ELF-1 (cell line): ENCODE measurements around the gene CEPT1.
"Not testable (repeated sequence)": the region's sequence is repeated elsewhere in the genome, so short reads cannot be mapped to it uniquely, and the experiment has no call there.

Source experiments
- DNase-seq: peaks from one replicate; pipeline ENCODE4 v3.0.0-alpha.2; 2016; ENCODE audit warnings: low read depth, low spot score

Gene CEPT1

GRCh38 chr1:111208921-111209320 lies 68.9 kb downstream of the CEPT1 start:
- no peak for DNase-seq

- DNase-seq, result no peak
Observed at GRCh38 chr1:111209622-111210021, 69.6 kb downstream of the CEPT1 start.

GRCh38 chr1:111211921-111212320 lies 71.9 kb downstream of the CEPT1 start:
- no peak for DNase-seq

DNA sequence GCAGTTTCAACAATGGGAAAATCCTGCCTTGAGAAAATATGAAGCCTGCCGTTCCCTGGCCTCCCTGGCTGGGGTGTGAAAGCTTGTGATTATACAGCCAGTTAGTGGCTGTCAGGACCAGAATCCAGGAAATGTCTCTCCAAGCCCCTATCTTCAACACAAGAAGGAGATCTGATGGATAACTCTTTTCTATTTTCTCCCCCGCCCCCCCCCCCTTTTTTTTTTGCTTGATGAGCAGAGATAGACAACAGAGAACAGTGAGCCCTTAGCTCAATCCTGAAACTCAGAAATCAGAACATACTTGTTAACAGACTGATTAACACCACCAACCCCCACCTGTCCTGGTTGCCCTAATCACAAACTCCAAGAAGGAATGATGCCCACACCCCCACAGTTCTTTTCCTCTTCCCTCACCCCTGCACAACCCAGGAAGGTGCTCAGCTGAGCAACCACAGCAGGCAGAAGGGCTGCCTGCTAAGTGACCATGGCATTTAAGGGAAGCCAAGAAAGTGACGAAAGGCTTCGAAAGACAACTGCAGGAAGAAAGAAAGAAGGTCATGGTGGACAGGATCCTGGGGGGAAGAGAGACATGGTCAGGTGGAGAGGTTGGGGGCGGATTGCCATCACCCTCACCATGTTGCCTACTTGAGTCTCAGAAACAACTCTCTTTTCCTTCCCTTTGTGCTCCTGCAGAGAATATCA lies 72.8 kb downstream of the CEPT1 start:
- no peak for DNase-seq

GRCh38 chr1:111213412-111213811 lies 73.4 kb downstream of the CEPT1 start:
- DNase-seq, result no peak

DNA sequence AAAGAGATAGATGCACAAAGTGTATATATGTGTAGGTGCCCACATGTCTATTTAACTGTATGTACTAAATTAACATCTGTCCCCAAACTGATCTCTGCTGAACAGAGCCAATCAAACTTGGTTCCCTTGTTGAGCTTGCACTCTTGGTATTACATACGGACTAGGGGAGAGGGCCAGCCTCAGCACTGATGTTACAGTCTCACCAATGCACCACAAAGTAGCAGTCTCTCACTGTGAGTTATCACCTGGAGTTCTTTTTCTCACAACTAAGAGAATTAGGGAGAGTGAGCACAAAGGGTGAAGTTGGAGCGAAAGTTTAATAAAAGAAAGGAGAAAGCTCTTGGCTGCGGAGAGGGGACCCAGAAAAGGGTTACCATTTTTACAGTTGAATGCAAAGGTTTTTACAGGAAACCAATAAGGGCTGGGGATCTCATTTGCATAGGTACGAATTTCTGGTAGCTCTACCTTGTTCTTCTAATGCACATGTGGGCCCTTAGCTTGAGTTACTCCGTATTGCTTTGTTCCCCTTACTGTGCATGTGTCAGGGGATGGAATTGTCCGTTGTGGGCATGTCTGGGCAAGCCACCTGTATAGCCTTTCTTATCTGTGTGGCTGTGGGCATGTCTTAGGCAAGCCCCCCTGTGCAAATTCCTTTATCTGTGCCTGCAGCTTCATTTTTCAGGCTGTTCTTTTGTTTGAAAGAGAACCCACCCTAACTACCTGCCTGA lies 74.2 kb downstream of the CEPT1 start:
- peak; percentile 75 for DNase-seq

DNA sequence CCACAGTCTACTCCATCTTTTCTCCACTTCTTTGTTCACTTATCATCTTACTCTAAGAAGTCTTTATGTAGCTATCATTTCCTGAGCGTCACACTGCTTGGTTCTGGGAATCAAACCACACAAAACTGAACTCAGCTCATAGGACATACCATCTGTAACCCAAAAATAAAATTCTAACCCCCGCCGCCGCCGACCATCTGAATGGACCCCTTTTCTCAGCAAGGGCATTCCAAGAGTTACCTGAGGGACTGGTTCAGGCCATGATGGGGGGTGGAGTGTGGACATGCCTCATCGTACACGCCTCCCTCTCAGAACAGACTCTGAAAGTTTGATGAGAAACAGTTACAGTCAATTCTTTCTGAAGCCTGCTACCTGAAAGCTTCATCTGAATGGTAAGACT lies 74.9 kb downstream of the CEPT1 start:
- DNase-seq, result no peak

DNA sequence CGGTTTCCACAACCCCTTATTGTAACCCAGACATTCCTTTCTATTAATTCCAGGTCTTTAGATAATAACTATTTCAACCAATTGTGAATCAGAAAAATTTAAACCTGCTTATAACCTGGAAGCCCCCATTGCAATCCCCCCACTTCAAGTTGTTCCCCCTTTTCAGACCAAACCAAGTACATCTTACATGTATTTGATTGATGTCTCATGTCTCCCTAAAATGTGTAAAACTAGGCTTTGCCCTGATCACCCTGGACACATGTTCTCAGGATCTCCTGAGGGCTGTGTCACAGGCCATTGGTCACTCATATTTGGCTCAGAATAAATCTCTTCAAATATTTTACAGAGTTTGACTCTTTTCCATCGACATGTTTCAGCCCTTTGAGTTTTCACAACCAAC lies 75.3 kb downstream of the CEPT1 start:
- not testable (repeated sequence) for DNase-seq

DNA sequence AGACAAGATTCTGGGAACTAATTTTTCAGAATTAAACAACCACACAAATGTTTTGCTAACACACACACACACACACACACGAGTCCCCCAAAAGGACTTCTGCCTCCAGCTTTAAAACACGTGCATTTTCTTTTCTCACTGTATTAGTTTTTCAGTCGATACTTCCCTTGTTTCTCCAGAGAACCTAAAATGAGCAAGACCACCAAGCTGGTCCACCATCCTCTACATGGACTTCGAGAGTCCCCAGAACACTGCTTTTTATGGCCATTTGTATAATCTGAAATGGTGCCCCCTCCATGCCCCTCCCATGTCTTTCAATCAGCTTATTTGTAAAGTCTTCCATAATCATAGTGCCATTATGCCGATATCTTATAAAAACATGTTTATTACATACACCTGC lies 76.7 kb downstream of the CEPT1 start:
- DNase-seq, result no peak

GRCh38 chr1:111217183-111217910 lies 77.3 kb downstream of the CEPT1 start:
- no peak for DNase-seq

GRCh38 chr1:111218701-111219556 lies 78.9 kb downstream of the CEPT1 start:
- no peak for DNase-seq

DNA sequence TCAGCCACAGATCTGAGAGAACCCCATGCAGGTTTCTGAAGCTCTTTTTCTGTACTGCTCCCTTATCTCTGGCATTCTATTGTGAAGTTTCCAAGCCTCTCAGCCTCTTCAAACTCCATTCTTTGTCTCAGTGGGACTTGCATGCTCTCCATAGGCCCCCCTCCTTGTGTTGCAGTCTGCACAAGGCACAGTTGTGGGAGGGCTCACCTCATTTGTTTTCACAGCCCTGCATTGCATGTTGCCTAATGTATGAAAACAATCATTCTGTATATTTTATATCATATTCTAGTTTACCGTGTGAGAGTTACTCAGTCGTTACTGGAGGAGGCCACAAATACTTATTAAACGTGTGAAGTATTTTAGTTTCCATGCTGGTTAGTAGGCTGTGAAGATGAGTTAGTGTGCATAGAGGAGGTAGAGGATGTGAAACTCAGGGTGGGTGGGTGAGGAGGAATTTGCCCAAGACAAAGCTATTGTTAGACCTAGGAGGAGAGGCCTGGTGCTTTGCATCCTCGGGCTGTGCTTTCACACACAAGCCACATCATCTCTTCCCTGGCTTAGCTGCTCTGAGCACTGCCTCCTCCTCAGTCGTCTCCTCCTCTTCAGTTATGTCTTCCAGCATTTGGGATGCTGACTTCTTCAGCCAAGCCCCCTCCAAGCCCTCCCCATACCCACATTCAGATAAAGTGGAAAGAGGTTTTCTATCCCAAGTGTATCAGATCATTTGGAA lies 79.7 kb downstream of the CEPT1 start:
- DNase-seq, result no peak

GRCh38 chr1:111220302-111220890 lies 80.4 kb downstream of the CEPT1 start:
- DNase-seq, result no peak

- DNase-seq, result no peak
Observed at GRCh38 chr1:111221276-111221632, 81.2 kb downstream of the CEPT1 start.

- DNase-seq, result peak; percentile 42
Observed at GRCh38 chr1:111221633-111222291, 81.7 kb downstream of the CEPT1 start.

- peak; percentile 90 for DNase-seq
Observed at GRCh38 chr1:111222308-111223125, 82.5 kb downstream of the CEPT1 start.

- DNase-seq, result no peak
Observed at GRCh38 chr1:111223126-111223685, 83.2 kb downstream of the CEPT1 start.

DNA sequence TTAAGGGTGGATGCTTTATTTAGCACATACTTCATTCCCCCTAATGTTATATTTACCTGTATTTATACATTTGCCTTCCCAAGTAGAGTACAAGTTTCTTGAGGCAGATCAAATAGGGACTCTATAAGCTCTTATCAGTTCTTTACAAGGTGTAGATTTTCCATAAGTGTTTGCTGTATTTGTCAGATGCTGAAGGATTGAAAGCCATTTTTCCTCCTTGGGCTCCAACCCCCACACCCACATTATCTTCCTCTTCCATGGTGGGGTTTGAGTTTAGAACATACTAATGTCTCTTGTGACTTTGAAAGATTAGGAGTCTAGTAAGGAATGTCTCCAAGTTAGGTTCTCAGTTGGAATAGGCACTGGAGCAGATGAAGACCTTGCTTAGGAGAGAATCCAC lies 85.1 kb downstream of the CEPT1 start:
- no peak for DNase-seq
